Activated CD4-positive, alpha-beta T cell treated with anti-CD3 and anti-CD28 coated beads, Interleukin-2, Interleukin-6, amounts not matched to agents 100 ng/mL and 50 ng/mL, durations not matched to agents 16 hours and 8 hours (primary cell): ENCODE results near the gene AKNAD1.
"Not testable (repeated sequence)": the region's sequence is repeated elsewhere in the genome, so short reads cannot be mapped to it uniquely, and the experiment has no call there.

Experiments
- DNase-seq: peaks from one replicate; pipeline ENCODE4 v3.0.0-alpha.2; 2020

Gene AKNAD1

GRCh38 chr1:108781575-108781944 lies 75.3 kb downstream of the AKNAD1 start:
- DNase-seq = not testable (repeated sequence)

DNA sequence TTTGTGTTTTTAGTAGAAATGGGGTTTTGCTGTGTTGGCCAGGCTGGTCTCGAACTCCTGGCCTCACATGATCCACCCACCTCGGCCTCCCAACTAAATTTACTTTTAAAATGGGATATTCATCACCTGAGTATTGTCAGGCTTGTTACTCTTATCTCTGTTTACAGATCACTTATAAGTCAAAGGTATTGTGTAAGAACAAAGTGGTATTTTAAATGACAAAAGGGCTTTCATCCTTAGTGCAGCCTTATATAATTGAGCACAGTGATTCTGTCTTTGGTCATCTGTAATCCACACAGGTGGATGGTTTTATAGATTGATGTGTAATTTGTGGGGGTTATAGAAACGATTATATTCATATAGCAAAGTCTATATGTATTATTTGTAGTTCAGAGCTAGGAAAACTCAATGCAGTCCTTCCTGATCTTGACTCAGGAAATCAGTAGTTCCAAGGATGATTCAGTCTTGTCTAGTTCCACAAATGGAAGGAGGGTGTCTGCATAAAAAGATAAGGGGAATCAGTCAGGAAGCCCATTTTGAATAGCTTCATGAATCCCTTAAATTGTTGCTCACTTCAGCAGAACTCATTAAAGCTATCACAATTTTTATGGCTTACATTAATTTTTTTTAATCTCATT lies 75.8 kb downstream of the AKNAD1 start:
- no peak for DNase-seq

GRCh38 chr1:108779455-108779854 lies 77.4 kb downstream of the AKNAD1 start:
- no peak for DNase-seq

- no peak for DNase-seq
Measured at GRCh38 chr1:108777839-108778238, 79.1 kb downstream of the AKNAD1 start.

DNA sequence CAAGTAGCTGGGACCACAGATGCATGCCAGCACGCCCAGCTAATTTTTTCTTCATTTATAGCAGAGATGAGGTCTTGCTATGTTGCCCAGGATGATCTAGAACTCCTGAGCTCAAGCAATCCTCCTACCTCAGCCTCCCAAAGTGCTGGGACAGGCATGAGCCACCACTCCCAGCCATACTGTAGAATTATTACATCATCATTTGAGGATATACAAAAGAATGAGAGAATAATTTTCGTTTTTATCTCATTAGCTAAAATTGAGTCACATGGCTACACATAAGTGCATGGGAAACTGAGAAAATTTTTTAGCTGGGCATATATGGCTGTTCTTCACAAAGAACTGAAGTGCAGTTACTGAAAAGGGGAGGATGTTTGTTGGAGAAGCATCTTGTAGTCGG lies 89.2 kb downstream of the AKNAD1 start:
- DNase-seq = no peak

DNA sequence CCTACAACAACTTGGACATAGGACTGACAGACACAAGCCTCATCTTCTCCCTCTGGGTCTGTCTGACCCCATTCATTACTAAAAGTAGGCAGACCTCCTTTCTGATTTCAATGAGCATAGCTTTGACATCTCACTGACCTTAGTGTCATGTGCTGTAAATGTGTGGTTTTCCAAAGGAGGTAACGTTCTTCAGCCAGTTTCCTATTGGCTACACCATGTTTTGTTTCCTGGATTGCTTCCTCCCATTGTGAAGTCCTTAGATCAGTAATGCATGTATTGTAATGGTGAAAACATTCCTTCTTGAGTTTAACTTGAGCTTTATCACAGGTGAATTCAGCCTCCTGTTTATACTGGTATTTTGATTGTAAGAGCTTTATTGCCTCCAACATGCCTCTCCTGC lies 89.8 kb downstream of the AKNAD1 start:
- no peak for DNase-seq
